Breast epithelium (tissue), 4 donors: Measurements from ENCODE around the gene IGSF3. TPM values are rescaled to one million over a fixed set of nuclear protein-coding genes. Genes with fewer than 3 reads are reported as not detected.

Experiments
- DNase-seq, 2 donors: peaks; one replicate each; pipeline ENCODE4 v3.0.0-alpha.2; 2019; ENCODE audit warnings: low spot score in 2 of 2
- H3K27ac ChIP-seq, 2 donors: fragments of 200-600 bp; sonication (generic) in 1 of 2; one replicate each; pipeline ENCODE4 v1.5.1; 2016 to 2019; ENCODE audit warnings: mild to moderate bottlenecking in 1 of 2
- H3K27me3 ChIP-seq, 2 donors: fragments of 200-600 bp; sonication (generic) in 1 of 2; one replicate each; pipeline versions ENCODE4 v1.5.1 to v1.6.0; 2017 to 2019; ENCODE audit warnings: control low read depth in 1 of 2, mild to moderate bottlenecking in 1 of 2
- H3K36me3 ChIP-seq: fragments of 200-600 bp; one replicate; pipeline ENCODE4 v1.5.1; 2019
- H3K4me1 ChIP-seq, 2 donors: fragments of 200-600 bp; sonication (generic); one replicate each; pipeline ENCODE4 v1.5.1; 2016 to 2019; ENCODE audit warnings: control low read depth in 1 of 2
- H3K4me3 ChIP-seq, 3 donors: fragments of 200-600 bp; sonication (generic); 1 replicate in 2 of 3; 2 replicates in 1 of 3; pipeline ENCODE4 v1.5.1; 2016 to 2019; ENCODE audit warnings: mild to moderate bottlenecking in 3 of 3, moderate library complexity in 2 of 3
- H3K9me3 ChIP-seq, 2 donors: fragments of 200-600 bp; sonication (generic) in 1 of 2; one replicate each; pipeline ENCODE4 v1.5.1; 2016 to 2019; ENCODE audit warnings: control low read depth in 1 of 2
- CTCF ChIP-seq, 3 donors: fragments of 450-650 bp; IDR thresholded peaks; one replicate each; pipeline ENCODE4 v1.5.1; 2016 to 2017; ENCODE audit warnings: antibody characterized with exemption in 3 of 3, mild to moderate bottlenecking in 3 of 3, moderate library complexity in 3 of 3
- POLR2A ChIP-seq: fragments of 450-650 bp; IDR thresholded peaks from one replicate; pipeline ENCODE4 v1.6.1; 2016; ENCODE audit warnings: antibody characterized with exemption, mild to moderate bottlenecking, moderate library complexity
- POLR2AphosphoS5 ChIP-seq, 3 donors: sonication (generic); formaldehyde crosslinking; IDR thresholded peaks; one replicate each; pipeline ENCODE4 v1.6.1; 2017; ENCODE audit warnings: antibody characterized with exemption in 3 of 3
- intact Hi-C: fragments of 100-400 bp; cut with DNase I; formaldehyde crosslinking; loops from one replicate; pipeline ENCODE4 v1.15.1; 2023; ENCODE audit warnings: low total_unique reads
- total RNA-seq, 3 donors: library from RNA; depleted of rRNA; stranded (reverse); fragments of >200 nt; gene quantifications; one replicate each; pipeline ENCODE4 v1.1.0, GENCODE V29; 2016

The IGSF3 gene
- total RNA-seq, 3 donors from 2014 or later, result 1.1 to 21.6 (median 19.6) TPM

- intact Hi-C loops, result loop anchor here (5.0 kb wide), 1 partner anchor 1005 kb away; no protein-coding TSS in a partner anchor
- H3K36me3 ChIP-seq, result no peaks in the 10 kb centered on the region
Observed at GRCh38 chr1:116537040-116537831, 130.3 kb downstream of the IGSF3 start.

GRCh38 chr1:116534014-116534739, 133.4 kb downstream of the IGSF3 start:
- Histone ChIP-seq H3K4me1 (no peaks in the 10 kb centered on the region), H3K27ac (no peak overlapping the region), H3K9me3 (no peaks in the 10 kb centered on the region), H3K36me3 (no peaks in the 10 kb centered on the region), H3K27me3 (no peaks in the 10 kb centered on the region), H3K4me3 (no peak overlapping the region)
- TF ChIP-seq POLR2A (no peak), POLR2AphosphoS5 (IDR thresholded peaks at IDR 0.05) (no peak), CTCF (IDR thresholded peaks at IDR 0.05) (no peak)
- intact Hi-C loops, result no loop called here
- DNase-seq, result no peak

More at GRCh38 chr1:116537040-116537831, 130.3 kb downstream of the IGSF3 start:
- TF ChIP-seq CTCF (IDR thresholded peaks at IDR 0.05), result no peak
- TF ChIP-seq POLR2AphosphoS5 (IDR thresholded peaks at IDR 0.05), result no peak
- TF ChIP-seq POLR2A, result no peak
- Histone ChIP-seq H3K9me3 (no peaks in the 10 kb centered on the region), H3K27ac (no peak overlapping the region), H3K4me3 (no peak overlapping the region), H3K27me3 (no peaks in the 10 kb centered on the region), H3K4me1 (no peaks in the 10 kb centered on the region)
- DNase-seq, result no peak

GRCh38 chr1:116533429-116533820, 134.1 kb downstream of the IGSF3 start:
- intact Hi-C loops, result no loop called here
- TF ChIP-seq POLR2AphosphoS5 (IDR thresholded peaks at IDR 0.05) (no peak), POLR2A (no peak), CTCF (IDR thresholded peaks at IDR 0.05) (no peak)
- no peak for DNase-seq
- no peak overlapping the region for H3K4me3 ChIP-seq
- no peaks in the 10 kb centered on the region for H3K9me3 ChIP-seq
- H3K4me1 ChIP-seq, result no peaks in the 10 kb centered on the region
- no peaks in the 10 kb centered on the region for H3K36me3 ChIP-seq
- no peak overlapping the region for H3K27ac ChIP-seq
- H3K27me3 ChIP-seq, result no peaks in the 10 kb centered on the region

- TF ChIP-seq CTCF (IDR thresholded peaks at IDR 0.05) (no peak), POLR2A (no peak), POLR2AphosphoS5 (IDR thresholded peaks at IDR 0.05) (no peak)
- Histone ChIP-seq H3K36me3 (no peaks in the 10 kb centered on the region), H3K4me3 (no peak overlapping the region), H3K9me3 (no peaks in the 10 kb centered on the region), H3K4me1 (no peaks in the 10 kb centered on the region), H3K27ac (no peak overlapping the region), H3K27me3 (no peaks in the 10 kb centered on the region)
- no peak for DNase-seq
- intact Hi-C loops, result no loop called here
Observed at GRCh38 chr1:116532671-116533428, 134.7 kb downstream of the IGSF3 start.
